ENCODE results near the gene TROAP.
"Not testable (repeated sequence)": the region's sequence is repeated elsewhere in the genome, so short reads cannot be mapped to it uniquely, and the experiment has no call there.

TROAP gene

DNA sequence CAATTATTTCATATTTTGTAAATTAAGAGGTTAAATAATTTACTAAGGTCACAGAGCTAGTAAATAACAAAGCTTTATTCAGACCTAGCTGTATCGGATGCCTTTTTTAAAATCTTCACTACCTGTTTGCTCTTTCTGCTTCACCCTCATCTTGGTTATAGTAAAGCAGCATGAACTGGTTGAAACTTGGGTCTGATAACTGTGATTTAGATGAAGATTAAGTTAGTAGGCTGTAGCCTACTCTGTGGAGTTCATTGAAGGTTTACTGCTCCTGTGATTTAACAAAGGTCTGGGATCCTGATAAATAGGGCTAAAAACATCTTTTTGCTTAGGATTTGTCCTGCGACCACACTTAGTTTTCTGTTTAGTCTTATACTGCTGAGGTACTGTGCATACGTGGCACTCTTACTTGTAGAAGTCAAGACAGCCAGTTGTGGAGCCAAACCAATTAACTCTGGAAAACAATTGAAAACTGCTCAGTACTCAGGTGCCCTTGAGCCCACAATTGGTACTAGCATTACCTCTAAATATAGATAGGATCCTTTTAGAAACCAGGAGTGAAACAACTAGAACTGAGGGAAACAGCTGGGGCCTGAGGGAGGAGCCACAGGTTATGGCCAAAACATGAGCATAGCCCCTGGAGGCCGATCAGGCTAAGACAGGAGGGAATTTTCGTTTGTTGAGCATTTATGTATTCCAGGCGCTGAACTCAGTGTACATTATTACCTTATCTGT is 46.5 kb downstream of the TROAP start:
- peak; percentile 49 for DNase-seq

GRCh38 chr12:49370539-49370938 is 47.5 kb downstream of the TROAP start:
- no peak for DNase-seq

DNA sequence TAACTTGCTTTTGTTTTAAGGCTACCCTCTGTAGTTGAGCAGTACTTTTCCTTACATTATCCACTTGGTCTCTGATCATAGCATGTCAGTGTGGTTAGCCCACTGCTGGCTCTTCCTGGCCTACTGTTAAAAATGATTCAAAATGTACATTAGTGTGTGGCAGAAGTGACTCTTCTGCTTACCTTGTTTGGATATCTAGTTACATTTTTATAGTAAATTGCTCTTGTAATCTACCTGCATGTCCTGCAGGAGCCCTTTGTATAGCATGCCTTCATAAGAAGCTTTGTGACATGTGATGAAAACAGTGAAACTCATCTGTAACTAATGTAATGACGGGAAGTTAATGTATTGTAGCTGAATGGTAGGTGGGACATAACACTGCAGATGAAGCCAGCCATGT is 52.4 kb downstream of the TROAP start:
- no peak for DNase-seq

GRCh38 chr12:49377386-49377785 is 54.3 kb downstream of the TROAP start:
- DNase-seq: no peak

DNA sequence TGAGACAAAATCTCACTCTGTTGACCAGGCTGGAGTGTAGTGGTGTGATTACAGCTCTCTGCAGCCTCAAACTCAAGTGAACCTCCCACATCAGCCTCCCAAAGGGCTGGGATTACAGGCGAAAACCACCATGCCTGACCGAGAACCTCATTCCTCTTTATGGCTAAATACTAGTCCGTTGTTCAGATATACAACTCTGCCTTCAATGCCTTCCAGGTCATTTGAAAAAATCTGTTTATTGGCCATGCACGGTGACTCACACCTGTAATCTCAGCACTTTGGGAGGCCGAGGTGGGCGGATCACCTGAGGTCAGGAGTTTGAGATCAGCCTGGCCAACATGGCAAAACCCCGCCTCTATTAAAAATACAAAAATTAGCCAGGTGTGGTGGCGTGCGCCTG is 57.1 kb downstream of the TROAP start:
- not testable (repeated sequence) for DNase-seq

Measured in NCI-H2029 (cell line).